GM19468 (cell line): Measurements from ENCODE around the gene PSPC1.

Source experiments
- ATAC-seq: cut with Tn5 transposase; IDR thresholded peaks from one replicate; pipeline ENCODE4 v1.9.1; 2021; ENCODE audit warnings: mild to moderate bottlenecking, moderate library complexity, moderate number of reproducible peaks; ENCODE audit not compliant: unreplicated experiment; ENCODE audit errors: extremely low read depth

Gene PSPC1

DNA sequence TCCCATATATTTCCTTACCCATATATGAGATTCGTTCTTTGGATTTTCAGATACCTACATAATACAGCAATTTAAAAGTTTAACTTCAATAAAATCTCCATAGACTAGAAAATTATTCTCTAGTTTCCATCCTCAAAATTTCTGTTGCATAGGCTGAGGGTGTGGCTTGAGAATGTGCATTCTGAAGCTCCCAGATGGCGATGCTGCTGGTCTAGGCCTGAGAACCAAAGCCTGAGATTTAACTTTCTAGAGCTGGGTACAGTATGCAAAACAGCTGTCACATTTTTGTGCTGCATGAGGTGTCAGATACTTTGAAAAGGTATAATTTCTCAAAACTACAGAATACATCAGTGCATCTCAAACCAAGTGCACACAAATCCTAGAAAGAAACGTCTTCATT is 106.6 kb downstream of the PSPC1 start:
- ATAC-seq, result no peak

DNA sequence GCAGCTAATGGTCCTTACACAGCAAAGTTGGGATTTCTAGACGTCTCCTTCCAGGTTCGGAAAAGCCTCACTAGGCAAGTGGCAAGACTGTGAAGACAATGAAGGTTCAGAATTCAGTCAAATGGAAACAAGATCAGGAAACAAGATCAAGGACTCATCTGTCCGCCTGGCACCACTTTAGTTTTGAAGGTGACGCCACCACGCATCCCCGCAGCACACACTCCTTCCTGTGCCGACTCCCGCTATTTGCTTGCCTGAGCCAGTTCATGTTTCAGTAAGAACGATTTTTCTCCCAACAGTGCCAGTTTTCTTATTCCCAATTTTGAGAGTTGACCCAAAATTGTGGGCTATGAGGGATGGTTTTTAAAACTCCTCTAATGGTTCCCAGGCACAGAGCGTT is 107.8 kb downstream of the PSPC1 start:
- no peak for ATAC-seq

DNA sequence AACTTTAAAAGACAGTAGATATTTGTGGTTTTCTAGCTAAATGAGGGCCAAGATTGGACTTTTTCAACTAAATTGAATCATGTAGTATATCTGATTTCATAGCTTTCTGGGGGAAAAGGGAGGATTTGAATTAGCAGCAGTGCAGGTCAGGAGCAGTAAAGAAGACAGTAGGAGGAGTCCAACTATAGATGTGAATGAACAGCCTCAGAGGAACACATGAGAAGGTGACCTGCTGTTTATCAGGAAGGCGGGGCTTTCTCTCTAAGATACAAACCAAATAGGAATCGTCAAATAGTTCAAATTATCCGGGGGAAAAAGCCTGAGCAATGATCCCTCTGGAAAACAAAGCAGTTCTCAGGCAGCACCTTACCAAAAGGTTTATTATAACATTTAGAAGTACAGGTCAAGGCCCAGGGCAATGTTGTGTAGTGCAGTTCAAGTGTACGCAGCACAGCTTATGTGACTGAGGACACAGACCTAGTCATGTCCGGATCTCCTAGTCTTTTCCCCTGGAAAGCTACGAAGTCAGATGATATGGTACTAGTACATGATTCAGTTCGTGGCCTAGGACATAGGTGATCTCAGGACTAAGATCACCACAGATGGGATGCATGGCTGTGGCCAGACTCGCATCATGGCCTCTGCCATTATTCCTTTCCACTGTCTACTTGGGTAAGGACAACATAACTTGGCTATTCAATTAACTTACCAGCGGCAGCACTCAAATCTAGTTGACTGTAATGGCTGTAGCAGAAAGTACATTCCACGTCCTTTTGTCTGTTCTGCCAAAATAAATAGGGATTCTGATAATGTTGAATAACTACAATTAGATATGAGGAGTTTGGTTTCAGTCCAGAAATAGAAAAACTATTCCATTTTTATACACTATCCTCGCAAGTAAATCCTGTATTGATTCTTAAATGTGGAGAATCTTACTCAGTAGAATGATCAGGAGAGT is 109.0 kb downstream of the PSPC1 start:
- no peak for ATAC-seq

DNA sequence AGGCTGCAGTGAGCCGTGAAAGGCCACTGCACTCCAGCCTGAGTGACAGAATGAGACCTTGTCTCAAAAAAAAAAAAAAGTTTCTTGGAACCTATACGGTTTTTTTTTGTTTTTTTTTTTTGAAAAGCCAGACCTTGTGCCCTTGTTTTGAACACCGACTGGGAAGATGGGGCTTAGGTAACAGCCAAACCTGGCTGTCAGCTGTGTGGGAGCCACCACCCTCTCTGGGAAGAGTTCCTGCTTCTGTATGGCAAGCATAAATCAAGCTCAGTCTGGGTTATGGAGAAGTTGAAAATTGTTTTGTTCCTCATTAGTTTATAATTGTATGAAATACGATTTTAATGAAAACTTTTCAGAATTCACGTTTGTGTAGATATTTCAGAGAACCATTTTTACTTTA is 109.8 kb downstream of the PSPC1 start:
- no peak for ATAC-seq

DNA sequence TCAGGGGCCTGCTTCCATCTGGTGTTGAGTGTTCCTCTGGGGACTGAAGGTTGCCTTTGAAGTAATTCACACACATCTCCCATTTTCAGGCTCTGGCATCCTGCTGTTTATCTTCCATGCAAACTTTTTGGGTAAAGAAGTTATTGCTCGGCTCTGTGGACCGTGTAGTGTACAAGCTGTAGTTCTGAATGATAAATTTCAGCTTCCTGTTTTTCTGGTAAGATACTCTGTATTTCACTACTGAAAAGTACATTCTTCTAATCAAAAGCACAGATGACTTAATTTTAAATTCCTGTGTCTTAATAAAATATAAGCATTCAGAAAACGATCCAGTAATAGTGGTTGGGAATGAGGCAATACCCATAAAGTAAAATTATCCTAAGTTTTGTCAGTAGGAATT is 112.6 kb downstream of the PSPC1 start:
- no peak for ATAC-seq

DNA sequence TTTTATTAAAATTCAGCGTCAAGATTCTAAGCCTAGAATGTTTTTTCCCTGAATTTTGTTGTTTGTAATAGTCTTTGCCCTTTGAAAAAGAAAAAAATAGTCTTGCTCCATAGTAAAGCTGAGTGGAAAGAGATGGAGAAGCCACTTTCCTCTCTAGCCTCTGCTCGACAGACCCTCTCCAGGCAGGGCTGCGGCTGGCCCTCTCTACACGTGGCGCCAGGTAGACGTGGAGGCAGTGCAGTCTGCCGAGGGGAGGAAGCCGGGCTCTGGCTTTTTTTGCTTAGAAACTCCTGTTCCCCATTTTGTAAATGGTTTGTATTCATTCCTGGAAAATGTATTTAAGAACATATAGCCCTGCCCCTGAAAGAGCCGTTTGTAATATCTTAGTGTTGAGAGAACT is 114.0 kb downstream of the PSPC1 start:
- ATAC-seq, result no peak

DNA sequence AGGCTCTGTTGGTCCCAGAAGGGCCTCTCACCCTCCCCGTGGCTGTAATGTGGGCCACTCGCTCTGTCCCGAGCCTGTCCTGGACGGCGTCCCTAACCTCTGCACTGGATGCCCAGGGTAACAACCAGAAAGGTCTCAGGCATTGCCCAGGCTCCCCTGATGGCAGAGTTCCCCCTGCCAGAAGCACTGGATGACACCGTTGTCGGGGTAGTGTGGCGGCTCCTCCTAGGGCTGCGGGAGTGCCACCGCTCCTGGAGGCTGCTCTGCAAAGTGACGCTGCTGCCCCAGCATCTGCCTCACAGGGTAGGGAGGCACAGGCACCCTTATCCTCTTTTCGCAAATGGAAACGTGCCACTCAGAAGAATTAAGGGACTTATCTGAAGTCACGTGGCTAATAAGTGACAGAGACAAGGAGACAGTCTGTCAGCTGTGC is 117.3 kb downstream of the PSPC1 start:
- no peak for ATAC-seq

DNA sequence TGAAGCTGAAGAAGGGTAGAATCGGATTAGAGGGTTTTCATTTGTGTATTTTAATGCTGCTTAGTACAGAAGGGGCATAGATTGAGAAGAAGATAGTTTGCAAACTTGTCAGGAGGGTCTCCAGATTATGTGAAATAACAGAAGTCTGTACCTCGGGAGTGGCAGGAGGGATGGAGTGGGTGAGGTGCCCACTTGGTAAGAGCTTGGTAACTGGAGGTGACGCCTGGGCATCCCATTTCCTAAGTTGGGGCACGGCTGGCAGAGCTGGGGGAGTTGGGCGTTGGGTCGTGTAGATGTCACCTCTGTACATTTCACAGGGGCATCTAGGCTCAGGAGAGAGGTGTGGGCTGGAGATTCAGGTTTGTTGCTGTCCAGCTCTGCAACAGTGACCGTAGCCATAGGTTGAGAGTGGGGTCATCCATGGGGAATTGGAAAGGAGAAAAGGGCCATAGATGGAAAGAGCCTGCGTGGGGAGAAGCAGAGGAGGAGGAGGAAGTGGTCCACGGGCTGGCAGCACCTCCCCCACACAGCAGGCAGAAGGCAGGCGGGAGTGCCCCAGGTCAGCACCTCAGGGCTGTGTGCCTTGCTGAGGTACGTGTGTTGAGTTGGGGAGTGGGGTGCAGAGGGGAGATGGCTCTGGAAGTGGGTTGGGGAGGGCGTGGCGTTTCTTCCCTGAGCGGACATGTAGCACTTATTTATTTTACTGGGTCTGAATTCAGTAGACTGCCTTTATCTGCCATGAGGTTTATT is 118.1 kb downstream of the PSPC1 start:
- no peak for ATAC-seq

DNA sequence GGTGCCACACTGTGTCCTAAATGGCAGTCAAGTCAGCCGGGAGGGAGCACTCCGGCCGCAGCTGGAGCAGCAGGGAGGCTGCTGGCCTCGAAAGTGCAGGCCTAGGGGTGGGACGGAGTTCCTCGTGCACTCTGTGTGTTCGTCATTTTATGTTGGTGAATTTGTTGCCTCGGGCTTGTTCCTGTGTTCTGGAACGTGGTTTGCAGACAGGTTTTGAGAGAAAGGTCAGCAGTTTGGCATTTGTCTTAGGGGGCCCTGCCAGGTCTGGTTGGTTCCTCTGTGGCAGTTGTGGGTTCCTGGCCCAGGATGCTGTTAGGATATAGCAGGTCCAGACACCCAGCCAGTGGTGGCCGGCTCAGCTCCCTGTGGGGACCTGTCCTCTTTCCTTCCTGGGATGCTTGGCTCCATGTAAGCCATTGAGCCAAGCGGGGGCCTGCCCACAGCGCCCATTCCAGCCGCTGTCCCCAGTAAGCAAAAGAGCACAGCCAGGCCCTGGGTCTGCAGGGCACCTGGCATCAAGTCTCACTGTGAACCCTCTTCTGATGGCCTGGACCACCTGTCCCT is 119.2 kb downstream of the PSPC1 start:
- ATAC-seq, result no peak

DNA sequence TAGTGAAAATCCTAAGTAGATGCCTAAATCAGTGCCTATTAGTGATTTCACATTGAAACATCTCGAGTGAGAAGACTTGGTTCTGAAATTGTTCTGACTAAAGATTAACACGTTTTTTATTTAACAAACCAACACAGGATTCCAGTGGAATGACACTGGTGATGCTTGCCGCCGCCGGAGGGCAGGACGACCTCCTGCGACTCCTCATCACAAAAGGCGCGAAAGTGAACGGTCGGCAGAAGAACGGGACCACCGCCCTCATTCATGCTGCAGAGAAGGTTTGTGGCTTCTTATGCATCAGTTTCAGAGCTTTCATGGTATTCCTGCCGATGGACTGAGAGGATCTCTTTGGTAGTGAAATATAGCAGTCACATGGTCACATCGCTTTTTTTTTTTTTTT is 121.2 kb downstream of the PSPC1 start:
- no peak for ATAC-seq

DNA sequence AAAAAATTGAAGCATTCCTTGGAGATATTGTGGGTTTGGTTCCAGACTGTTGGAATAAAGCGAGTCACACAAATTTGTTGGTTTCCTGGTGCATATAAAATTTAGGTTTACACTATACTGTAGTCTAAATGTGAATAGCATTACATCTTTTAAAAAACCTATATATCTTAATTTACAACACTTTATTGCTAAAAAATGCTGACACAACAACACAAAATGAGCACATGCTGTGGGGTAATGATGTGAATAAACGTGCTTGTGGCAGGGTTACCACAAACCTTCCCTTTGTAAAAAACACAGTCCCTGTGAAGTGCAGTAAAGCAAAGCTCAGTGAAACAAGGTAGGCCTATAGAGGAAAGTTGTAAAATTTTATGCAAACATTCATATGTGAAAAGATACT is 121.6 kb downstream of the PSPC1 start:
- ATAC-seq, result no peak

DNA sequence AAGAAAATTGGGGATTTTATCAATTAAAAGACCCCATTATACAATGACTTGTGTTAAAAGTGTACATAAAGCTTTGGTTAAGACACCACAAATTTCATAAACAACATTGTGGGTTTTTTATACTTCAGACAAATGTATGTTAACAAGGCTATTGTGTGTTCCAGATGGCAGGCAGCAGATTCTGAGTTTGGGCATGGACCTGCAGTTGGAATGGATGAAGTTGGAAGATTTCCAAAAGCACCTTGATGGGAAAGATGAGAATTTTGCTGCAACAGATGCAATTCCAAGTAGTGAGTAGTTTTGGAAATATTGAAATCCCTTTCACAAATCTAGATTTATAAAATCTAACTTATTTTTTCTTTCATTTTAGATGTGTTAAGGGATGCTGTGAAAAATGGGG is 123.9 kb downstream of the PSPC1 start:
- no peak for ATAC-seq

DNA sequence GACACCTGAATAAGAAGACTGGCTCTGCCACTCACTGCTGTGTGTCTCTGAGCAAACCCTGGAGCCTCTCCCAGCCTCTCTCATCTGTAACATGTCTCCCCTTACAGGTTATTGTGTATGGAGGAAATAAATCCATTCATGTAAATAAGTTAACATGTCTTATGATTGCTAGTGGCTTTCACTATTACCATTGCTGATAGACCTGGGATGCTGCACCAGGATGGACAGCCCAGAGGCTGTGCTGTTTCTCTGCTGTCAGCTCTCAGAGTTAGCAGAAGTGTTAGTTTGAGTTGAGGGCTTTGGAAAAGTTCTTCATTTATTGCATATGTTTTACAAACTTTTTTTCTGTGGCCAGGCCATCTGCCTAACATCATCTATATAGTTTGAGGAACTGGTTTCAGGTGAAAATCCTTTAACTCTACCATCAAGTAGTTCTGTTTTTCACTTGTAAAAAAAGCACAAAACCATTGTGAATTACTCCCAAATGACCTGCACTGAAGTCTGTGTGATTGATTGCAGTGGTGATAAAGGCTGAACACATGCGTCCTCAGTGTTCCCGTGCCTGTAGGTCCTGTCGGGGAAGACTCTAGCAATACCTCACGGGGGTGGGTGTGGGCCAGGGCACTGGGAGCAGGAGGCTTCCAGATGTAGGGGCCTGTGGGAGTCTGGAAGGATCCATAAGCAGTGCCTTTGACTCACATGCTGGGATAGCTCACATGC is 124.7 kb downstream of the PSPC1 start:
- ATAC-seq, result no peak
